Suprapubic skin (tissue), 4 donors: ENCODE results near the gene ADGRG2.

Experiments
- EP300 ChIP-seq: sonication (generic); formaldehyde crosslinking; IDR thresholded peaks from one replicate; pipeline ENCODE4 v1.6.1; 2017; ENCODE audit warnings: antibody characterized with exemption
- POLR2AphosphoS5 ChIP-seq, 3 donors: sonication (generic); formaldehyde crosslinking; IDR thresholded peaks; one replicate each; pipeline ENCODE4 v1.6.1; 2017; ENCODE audit warnings: antibody characterized with exemption in 3 of 3
- TF ChIP-seq, protein P1 (sequence below), 2 donors: fragments of 200-600 bp in 1 of 2; fragments of 450-650 bp in 1 of 2; sonication (generic) in 1 of 2; IDR thresholded peaks; one replicate each; pipeline ENCODE4 v1.5.1; 2016 to 2019; ENCODE audit warnings: antibody characterized with exemption in 2 of 2, mild to moderate bottlenecking in 1 of 2, moderate library complexity in 1 of 2

GRCh38 chrX:18970465-18970864 lies 151.8 kb downstream of the ADGRG2 start:
- TF ChIP-seq, protein P1, sequence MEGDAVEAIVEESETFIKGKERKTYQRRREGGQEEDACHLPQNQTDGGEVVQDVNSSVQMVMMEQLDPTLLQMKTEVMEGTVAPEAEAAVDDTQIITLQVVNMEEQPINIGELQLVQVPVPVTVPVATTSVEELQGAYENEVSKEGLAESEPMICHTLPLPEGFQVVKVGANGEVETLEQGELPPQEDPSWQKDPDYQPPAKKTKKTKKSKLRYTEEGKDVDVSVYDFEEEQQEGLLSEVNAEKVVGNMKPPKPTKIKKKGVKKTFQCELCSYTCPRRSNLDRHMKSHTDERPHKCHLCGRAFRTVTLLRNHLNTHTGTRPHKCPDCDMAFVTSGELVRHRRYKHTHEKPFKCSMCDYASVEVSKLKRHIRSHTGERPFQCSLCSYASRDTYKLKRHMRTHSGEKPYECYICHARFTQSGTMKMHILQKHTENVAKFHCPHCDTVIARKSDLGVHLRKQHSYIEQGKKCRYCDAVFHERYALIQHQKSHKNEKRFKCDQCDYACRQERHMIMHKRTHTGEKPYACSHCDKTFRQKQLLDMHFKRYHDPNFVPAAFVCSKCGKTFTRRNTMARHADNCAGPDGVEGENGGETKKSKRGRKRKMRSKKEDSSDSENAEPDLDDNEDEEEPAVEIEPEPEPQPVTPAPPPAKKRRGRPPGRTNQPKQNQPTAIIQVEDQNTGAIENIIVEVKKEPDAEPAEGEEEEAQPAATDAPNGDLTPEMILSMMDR (IDR thresholded peaks at IDR 0.05), result no peak
- TF ChIP-seq POLR2AphosphoS5 (IDR thresholded peaks at IDR 0.05), result no peak
- no peak for TF ChIP-seq EP300
